SU-DHL-6 (cell line): ENCODE measurements around the gene MESD.

Source experiments
- EZH2phosphoT487 ChIP-seq: fragments of 200-600 bp; sonication (generic), shearing (Covaris generic); conservative IDR thresholded peaks from 2 replicates; pipeline ENCODE4 v1.6.1; 2018; ENCODE audit warnings: mild to moderate bottlenecking, antibody characterized with exemption, low read length, moderate library complexity, mixed read lengths
- TF ChIP-seq, protein P1 (sequence below): fragments of 200-600 bp; sonication (generic); IDR thresholded peaks from one replicate; pipeline ENCODE4 v1.5.1; 2017; ENCODE audit warnings: antibody characterized with exemption, mild to moderate bottlenecking, low read length, moderate library complexity; ENCODE audit not compliant: insufficient read depth, poor library complexity, severe bottlenecking

DNA sequence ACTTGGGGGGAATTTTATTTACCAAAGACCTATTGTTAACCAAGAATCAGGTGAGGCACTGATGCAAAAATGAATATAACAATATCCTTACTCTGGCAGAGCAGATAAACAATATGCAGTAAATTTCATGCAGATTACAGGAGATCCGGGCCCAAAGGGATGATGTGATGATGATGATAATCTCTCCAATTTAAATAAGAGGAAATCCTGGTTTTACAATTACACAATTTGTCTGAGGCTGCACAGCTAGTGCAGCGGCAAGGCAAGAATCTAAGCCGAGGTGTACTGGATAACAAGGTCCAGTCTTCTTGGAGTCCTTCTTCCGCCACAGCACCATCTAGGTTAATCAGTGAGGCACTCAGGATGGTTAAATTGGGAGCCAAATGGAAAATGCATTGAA is 2.4 kb upstream of the MESD start:
- TF ChIP-seq, protein P1, sequence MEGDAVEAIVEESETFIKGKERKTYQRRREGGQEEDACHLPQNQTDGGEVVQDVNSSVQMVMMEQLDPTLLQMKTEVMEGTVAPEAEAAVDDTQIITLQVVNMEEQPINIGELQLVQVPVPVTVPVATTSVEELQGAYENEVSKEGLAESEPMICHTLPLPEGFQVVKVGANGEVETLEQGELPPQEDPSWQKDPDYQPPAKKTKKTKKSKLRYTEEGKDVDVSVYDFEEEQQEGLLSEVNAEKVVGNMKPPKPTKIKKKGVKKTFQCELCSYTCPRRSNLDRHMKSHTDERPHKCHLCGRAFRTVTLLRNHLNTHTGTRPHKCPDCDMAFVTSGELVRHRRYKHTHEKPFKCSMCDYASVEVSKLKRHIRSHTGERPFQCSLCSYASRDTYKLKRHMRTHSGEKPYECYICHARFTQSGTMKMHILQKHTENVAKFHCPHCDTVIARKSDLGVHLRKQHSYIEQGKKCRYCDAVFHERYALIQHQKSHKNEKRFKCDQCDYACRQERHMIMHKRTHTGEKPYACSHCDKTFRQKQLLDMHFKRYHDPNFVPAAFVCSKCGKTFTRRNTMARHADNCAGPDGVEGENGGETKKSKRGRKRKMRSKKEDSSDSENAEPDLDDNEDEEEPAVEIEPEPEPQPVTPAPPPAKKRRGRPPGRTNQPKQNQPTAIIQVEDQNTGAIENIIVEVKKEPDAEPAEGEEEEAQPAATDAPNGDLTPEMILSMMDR, result no peak
- no peak for TF ChIP-seq EZH2phosphoT487
